ENCODE measurements around the gene CHD9.

CHD9 gene

DNA sequence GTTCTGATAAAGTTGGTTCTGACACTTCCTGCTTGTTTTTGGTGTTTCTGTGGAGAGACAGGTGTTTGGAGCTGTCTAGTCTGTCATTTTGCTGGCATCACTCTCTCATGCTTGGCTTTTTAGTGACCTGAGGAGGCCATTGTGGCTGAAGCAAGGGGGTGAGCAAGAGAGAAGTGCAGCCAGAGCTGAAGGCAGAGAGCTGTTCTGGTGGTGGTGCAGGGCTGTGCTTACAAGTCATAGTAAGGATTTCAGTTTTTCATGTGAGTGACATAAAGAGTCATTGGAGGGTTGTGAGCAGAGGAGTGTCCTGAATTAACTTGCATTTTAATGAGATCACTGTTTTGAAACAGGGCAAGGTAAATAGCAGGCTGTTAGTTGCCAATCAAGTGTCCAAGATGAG, 97.5 kb downstream of the CHD9 start:
- no peak for DNase-seq (ENCODE audit: low read depth)
- no peak overlapping the region for H3K4me3 ChIP-seq (ENCODE audit: low read depth, low read length)
- TF ChIP-seq, protein P1, sequence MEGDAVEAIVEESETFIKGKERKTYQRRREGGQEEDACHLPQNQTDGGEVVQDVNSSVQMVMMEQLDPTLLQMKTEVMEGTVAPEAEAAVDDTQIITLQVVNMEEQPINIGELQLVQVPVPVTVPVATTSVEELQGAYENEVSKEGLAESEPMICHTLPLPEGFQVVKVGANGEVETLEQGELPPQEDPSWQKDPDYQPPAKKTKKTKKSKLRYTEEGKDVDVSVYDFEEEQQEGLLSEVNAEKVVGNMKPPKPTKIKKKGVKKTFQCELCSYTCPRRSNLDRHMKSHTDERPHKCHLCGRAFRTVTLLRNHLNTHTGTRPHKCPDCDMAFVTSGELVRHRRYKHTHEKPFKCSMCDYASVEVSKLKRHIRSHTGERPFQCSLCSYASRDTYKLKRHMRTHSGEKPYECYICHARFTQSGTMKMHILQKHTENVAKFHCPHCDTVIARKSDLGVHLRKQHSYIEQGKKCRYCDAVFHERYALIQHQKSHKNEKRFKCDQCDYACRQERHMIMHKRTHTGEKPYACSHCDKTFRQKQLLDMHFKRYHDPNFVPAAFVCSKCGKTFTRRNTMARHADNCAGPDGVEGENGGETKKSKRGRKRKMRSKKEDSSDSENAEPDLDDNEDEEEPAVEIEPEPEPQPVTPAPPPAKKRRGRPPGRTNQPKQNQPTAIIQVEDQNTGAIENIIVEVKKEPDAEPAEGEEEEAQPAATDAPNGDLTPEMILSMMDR (IDR thresholded peaks at IDR 0.05; ENCODE audit: control insufficient read depth, extremely low read depth, insufficient read depth) = no peak

DNA sequence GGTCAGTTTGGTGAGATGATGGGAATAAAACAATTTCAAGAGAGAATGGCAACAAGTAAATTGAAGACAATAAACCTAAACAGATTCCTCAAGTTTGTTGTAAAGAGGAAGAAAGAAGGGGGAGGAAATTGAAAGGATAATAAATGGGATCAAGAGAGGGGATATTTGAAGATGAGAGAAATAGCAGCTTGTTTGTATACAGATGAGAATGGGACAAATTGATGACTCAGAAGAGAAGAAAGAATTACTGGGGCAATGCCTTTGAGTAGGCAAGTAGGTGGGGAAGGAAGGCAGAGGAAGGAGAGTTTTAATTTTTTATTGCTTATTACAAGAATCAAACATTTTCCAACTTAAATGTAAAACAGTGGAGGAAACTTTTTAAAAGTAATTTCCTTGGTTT, 98.3 kb downstream of the CHD9 start:
- TF ChIP-seq, protein P1 (IDR thresholded peaks at IDR 0.05; ENCODE audit: control insufficient read depth, extremely low read depth, insufficient read depth) = no peak
- no peak overlapping the region for H3K4me3 ChIP-seq (ENCODE audit: low read depth, low read length)
- no peak for DNase-seq (ENCODE audit: low read depth)

DNA sequence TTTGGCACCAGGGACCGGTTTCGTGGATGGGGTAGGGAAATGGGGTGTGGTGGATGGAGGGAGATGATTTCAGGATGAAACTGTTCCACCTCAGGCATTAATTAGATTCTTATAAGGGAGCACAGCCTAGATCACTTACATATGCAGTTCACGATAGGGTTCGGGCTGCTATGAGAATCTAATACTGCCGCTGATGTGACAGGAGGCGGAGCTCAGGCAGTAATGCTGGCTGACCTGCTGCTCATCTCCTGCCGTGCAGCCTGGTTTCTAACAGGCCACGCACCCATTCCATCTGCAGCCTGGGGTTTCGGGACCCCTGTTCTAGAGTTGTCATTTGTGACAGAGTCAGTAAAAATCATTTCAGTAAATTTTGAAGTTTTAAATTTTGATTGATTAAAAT, 99.7 kb downstream of the CHD9 start:
- H3K4me3 ChIP-seq (ENCODE audit: low read depth, low read length) = no peak overlapping the region
- DNase-seq (ENCODE audit: low read depth) = no peak
- TF ChIP-seq, protein P1 (IDR thresholded peaks at IDR 0.05; ENCODE audit: control insufficient read depth, extremely low read depth, insufficient read depth) = no peak

DNA sequence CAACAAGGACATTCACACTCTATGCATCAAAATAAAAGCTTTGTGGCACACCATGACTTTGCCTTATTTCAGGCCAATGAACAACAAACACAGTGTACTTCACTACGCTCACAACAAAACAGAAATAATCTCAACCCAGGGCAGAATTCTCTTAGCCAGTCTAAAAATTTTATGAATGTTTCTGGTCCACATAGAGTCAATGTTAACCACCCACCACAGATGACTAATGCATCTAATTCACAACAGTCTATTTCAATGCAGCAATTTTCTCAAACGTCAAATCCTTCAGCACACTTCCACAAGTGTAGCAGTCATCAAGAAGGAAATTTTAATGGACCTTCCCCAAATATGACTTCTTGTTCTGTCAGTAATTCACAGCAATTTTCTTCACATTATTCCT, 101.7 kb downstream of the CHD9 start:
- TF ChIP-seq, protein P1 (IDR thresholded peaks at IDR 0.05; ENCODE audit: control insufficient read depth, extremely low read depth, insufficient read depth) = no peak
- H3K4me3 ChIP-seq (ENCODE audit: low read depth, low read length) = no peak overlapping the region
- DNase-seq (ENCODE audit: low read depth) = no peak

DNA sequence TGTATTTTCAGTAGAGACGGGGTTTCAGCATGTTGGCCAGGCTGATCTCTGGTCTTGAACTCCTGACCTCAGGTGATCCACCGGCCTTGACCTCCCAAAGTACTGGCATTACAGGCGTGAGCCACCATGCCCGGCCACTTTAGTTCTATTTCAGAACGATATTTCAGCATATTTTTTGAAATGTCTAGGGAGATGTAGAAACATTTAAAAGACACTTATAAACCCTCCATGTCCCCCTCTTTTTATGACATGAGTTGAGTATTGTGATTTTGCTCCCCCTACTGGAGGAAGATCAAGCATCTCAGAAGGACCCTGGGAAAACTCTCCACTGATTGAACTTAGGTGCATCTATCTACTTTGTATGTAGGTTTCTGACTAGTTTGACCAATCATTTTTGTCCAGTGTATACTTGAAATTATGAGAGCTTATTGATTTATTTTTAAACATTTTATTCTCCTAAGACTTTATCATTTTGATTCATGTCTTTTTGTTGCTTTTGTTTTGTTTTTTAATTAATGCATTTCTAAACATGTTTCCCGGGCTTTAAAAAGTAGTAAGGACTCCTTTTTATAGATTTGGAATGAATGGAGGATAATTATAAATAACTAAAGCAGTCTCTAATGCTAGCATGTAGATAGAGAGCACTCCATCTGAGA, 105.1 kb downstream of the CHD9 start:
- DNase-seq (ENCODE audit: low read depth) = no peak
- TF ChIP-seq, protein P1 (IDR thresholded peaks at IDR 0.05; ENCODE audit: control insufficient read depth, extremely low read depth, insufficient read depth) = peak; percentile 42
- H3K4me3 ChIP-seq (ENCODE audit: low read depth, low read length) = no peak overlapping the region

DNA sequence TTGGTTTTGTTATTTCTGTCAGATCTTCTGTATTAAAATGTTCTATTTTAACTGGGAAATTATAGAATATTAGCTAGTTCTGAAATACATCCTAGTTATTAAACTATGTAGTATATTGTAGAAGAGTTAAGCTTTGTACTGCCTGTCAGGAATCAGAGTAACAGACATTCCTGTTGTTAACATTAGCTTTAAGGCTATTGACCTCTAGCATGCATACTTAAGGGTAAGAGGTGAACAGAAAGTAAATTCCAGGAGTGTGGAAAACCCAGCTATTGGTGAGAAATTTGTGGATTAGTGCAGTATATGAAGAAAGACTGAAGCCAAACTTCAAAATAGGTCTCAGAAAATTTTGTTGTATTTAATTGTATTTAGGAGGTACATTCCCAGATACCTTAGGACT, 111.3 kb downstream of the CHD9 start:
- no peak overlapping the region for H3K4me3 ChIP-seq (ENCODE audit: low read depth, low read length)
- no peak for DNase-seq (ENCODE audit: low read depth)
- TF ChIP-seq, protein P1 (IDR thresholded peaks at IDR 0.05; ENCODE audit: control insufficient read depth, extremely low read depth, insufficient read depth) = no peak

DNA sequence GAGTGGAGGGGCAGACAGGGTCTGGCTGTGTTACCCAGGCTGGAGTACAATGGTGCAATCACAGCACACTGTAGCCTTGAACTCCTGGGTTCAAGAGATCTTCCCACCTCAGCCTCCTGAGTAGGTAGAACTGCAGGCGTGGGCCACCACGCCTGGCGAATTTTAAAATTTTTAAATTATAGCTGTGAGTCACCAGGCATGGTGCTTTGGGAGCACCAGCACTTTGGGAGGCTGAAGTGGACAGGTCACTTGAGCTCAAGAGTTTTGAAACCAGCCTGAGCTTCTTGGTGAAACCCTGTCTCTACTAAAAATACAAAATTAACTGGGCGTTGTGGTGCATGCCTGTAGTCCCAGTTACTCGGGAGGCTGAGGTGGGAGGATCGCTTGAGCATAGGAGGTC, 114.0 kb downstream of the CHD9 start:
- DNase-seq (ENCODE audit: low read depth) = no peak
- H3K4me3 ChIP-seq (ENCODE audit: low read depth, low read length) = no peak overlapping the region
- TF ChIP-seq, protein P1 (IDR thresholded peaks at IDR 0.05; ENCODE audit: control insufficient read depth, extremely low read depth, insufficient read depth) = no peak
